ENCODE measurements around the gene USP7.

The USP7 gene

DNA sequence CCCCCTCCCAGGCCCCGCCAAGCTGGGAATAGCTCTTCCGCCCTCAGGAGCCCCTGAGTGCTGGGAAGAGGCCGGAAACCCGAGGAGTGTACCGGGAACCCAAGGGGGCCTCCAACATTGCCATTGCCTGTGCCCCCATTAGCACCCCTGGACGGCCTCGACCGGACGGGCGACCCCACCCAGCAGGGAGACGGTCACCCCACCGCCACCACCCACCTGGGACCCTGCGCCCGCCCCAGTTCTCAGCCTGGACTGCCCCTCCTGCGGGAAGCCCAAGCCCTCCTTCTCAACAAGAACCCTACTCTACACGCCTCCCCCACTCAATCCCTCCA is 96.9 kb downstream of the USP7 start:
- no peak overlapping the region for H3K4me3 ChIP-seq (replicated peaks; ENCODE audit: insufficient read depth, low read length)
- no peak overlapping the region for H3K27ac ChIP-seq (replicated peaks)
- no peak for DNase-seq (ENCODE audit: low read depth in 1 of 2, low spot score in 1 of 2)
- no peak for TF ChIP-seq SPI1 (IDR thresholded peaks at IDR 0.05; ENCODE audit: borderline replicate concordance, low read depth)
- H3K27me3 ChIP-seq (ENCODE audit: insufficient read depth, poor library complexity, severe bottlenecking): no peaks in the 10 kb centered on the region

DNA sequence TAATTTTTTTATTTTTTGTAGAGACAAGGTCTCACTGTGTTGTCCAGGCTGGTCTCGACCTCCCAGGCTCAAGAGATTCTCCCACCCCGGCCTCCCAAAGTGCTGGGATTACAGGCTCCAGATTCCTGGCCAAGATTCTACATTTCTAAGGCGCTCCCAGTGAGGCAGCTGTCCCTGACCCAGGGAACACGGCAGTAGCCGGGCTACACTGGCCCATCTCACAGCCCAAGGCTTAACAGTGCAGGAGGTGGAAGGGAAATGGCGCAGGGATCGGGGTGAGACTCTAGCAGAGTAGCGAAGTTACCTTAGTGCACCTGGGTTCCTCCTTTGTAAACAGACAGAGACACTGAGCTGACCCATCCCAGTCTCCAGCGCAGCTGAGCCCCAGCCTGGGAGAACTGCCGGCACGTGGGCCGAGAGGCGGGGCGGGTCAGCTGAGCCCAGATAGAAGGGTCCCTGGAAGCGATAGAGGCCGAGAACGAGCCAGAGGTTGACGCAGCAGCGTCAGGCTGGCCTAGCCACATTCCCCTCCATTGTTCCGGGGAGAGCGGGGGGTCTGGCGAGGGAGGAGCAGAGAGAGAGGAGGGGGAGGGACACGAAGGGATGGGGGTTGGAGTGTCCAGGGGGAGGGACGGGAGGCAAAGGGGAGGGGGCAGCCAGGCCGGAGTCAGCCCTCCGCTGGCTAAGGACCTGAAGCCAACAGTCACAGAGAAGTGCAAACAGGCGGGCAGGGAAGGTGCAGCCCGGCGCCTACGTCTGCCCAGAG is 97.4 kb downstream of the USP7 start:
- Histone ChIP-seq H3K27me3 (ENCODE audit: insufficient read depth, poor library complexity, severe bottlenecking) (no peaks in the 10 kb centered on the region), H3K4me3 (replicated peaks; ENCODE audit: insufficient read depth, low read length) (no peak overlapping the region), H3K27ac (replicated peaks) (no peak overlapping the region)
- DNase-seq (ENCODE audit: low read depth in 1 of 2, low spot score in 1 of 2): no peak
- TF ChIP-seq, protein P1, sequence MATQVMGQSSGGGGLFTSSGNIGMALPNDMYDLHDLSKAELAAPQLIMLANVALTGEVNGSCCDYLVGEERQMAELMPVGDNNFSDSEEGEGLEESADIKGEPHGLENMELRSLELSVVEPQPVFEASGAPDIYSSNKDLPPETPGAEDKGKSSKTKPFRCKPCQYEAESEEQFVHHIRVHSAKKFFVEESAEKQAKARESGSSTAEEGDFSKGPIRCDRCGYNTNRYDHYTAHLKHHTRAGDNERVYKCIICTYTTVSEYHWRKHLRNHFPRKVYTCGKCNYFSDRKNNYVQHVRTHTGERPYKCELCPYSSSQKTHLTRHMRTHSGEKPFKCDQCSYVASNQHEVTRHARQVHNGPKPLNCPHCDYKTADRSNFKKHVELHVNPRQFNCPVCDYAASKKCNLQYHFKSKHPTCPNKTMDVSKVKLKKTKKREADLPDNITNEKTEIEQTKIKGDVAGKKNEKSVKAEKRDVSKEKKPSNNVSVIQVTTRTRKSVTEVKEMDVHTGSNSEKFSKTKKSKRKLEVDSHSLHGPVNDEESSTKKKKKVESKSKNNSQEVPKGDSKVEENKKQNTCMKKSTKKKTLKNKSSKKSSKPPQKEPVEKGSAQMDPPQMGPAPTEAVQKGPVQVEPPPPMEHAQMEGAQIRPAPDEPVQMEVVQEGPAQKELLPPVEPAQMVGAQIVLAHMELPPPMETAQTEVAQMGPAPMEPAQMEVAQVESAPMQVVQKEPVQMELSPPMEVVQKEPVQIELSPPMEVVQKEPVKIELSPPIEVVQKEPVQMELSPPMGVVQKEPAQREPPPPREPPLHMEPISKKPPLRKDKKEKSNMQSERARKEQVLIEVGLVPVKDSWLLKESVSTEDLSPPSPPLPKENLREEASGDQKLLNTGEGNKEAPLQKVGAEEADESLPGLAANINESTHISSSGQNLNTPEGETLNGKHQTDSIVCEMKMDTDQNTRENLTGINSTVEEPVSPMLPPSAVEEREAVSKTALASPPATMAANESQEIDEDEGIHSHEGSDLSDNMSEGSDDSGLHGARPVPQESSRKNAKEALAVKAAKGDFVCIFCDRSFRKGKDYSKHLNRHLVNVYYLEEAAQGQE (IDR thresholded peaks at IDR 0.05; ENCODE audit: insufficient replicate concordance, low read depth): no peak
- TF ChIP-seq GABPA (IDR thresholded peaks at IDR 0.05; ENCODE audit: low read depth) (no peak), SPI1 (IDR thresholded peaks at IDR 0.05; ENCODE audit: borderline replicate concordance, low read depth) (no peak), POLR2AphosphoS5 (IDR thresholded peaks at IDR 0.05; ENCODE audit: low read depth) (no peak)
- TF ChIP-seq, protein P2, sequence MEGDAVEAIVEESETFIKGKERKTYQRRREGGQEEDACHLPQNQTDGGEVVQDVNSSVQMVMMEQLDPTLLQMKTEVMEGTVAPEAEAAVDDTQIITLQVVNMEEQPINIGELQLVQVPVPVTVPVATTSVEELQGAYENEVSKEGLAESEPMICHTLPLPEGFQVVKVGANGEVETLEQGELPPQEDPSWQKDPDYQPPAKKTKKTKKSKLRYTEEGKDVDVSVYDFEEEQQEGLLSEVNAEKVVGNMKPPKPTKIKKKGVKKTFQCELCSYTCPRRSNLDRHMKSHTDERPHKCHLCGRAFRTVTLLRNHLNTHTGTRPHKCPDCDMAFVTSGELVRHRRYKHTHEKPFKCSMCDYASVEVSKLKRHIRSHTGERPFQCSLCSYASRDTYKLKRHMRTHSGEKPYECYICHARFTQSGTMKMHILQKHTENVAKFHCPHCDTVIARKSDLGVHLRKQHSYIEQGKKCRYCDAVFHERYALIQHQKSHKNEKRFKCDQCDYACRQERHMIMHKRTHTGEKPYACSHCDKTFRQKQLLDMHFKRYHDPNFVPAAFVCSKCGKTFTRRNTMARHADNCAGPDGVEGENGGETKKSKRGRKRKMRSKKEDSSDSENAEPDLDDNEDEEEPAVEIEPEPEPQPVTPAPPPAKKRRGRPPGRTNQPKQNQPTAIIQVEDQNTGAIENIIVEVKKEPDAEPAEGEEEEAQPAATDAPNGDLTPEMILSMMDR (IDR thresholded peaks at IDR 0.05; ENCODE audit: insufficient read depth, low read length): no peak

DNA sequence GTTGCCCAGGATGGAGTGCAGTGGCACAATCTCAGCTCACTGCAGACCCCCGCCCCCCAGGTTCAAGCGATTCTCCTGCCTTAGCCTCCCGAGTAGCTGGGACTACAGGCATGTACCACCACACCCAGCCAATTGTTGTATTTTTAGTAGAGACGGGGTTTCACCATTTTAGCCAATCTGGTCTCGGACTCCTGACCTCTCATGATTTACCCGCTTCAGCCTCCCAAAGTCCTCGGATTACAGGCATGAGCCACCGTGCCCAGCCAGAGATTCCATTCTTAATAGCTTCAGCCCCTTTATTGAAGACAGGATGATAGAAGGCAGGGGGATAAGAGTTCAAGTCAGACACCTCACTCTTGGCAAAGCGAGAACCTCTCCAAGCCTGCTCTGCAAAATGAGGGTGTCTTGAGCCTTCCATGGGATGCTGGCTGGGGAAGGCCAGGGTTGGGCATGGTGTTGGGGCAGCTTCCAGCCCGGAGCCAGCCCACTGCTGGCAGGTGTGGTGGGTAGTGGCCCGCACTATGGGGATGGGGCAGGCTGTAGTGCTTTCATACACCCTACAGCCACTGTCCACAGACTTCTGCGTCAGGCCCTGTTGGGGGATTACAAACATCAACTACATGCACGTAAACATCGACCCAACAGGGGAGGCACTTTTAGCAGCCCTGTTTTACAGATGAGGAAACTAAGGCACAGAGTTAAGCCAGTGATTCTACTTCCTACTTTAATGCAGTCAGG is 98.4 kb downstream of the USP7 start:
- Histone ChIP-seq H3K27me3 (ENCODE audit: insufficient read depth, poor library complexity, severe bottlenecking) (no peaks in the 10 kb centered on the region), H3K27ac (replicated peaks) (no peak overlapping the region), H3K4me3 (replicated peaks; ENCODE audit: insufficient read depth, low read length) (no peak overlapping the region)
- TF ChIP-seq SPI1 (IDR thresholded peaks at IDR 0.05; ENCODE audit: borderline replicate concordance, low read depth) (no peak), GABPA (IDR thresholded peaks at IDR 0.05; ENCODE audit: low read depth) (no peak), POLR2AphosphoS5 (IDR thresholded peaks at IDR 0.05; ENCODE audit: low read depth) (no peak)
- TF ChIP-seq, protein P1 (IDR thresholded peaks at IDR 0.05; ENCODE audit: insufficient replicate concordance, low read depth): no peak
- TF ChIP-seq, protein P2 (IDR thresholded peaks at IDR 0.05; ENCODE audit: insufficient read depth, low read length): no peak
- no peak for DNase-seq (ENCODE audit: low read depth in 1 of 2, low spot score in 1 of 2)

DNA sequence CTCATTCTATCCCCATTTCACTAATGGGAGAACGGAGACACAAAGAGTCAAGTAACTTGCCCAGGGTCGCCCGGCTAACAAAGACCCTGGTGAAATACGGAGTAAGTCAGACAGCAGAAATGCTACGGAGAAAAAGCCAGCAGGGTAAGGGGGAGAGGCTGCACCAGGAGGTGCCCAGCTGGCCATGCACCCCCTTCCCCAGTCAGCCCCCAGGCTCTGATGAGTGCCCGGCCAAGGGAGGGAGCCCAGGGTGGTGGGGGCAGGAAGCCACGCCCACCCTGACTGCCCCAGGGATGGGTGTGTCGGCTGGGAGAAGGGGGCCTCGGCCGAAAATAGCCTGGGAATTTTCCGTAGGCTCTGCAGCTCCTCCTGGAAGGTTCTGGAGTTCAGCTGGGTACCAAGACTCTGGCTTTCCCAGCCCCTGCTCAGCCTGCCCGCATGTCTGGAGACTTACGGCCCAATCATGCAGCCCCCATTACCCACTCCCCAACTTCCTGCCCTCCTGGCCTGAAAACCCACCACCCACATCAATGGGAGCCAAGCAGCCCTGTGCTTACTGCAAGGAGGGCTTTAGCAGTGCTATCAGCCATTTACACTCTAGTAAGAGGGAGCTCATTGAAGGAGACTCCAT is 99.1 kb downstream of the USP7 start:
- H3K27ac ChIP-seq (replicated peaks): no peak overlapping the region
- no peak for TF ChIP-seq SPI1 (IDR thresholded peaks at IDR 0.05; ENCODE audit: borderline replicate concordance, low read depth)
- TF ChIP-seq POLR2AphosphoS5 (IDR thresholded peaks at IDR 0.05; ENCODE audit: low read depth): 0 out of 2 replicates have a peak, but pooled peaks have one; percentile 20
- no peaks in the 10 kb centered on the region for H3K27me3 ChIP-seq (ENCODE audit: insufficient read depth, poor library complexity, severe bottlenecking)
- no peak overlapping the region for H3K4me3 ChIP-seq (replicated peaks; ENCODE audit: insufficient read depth, low read length)
- no peak for DNase-seq (ENCODE audit: low read depth in 1 of 2, low spot score in 1 of 2)

Data from HL-60 (cell line).